ENCODE results near the gene TMEM267.

DNA sequence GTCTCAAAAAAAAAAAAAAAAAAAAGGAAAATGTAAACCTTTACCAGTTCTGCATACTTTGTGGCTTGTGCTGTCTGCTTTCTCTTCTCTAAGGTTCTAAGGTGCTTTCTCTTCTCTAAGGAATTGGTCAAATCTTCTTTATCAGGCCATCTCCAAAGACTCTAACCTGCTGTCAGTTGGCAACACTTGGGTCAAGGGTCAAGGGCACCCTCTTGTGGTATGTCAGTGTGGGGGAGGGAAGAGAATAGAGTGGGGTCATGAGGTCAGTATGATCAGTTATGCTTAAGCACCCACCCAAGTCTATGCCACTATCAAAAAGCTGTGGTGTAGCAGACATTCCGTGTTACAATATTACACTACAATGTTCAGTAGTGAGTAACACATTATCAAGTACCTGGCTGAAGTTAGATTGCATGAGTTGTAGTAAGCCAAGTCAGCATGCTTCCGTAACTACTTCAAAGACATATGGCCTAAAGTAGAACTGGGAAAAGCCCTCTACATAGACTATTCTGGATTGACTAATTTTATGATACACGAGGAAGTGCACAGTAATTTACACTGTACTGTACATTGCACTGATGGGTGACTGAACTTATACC lies 46.5 kb downstream of the TMEM267 start:
- TF ChIP-seq, protein P1, sequence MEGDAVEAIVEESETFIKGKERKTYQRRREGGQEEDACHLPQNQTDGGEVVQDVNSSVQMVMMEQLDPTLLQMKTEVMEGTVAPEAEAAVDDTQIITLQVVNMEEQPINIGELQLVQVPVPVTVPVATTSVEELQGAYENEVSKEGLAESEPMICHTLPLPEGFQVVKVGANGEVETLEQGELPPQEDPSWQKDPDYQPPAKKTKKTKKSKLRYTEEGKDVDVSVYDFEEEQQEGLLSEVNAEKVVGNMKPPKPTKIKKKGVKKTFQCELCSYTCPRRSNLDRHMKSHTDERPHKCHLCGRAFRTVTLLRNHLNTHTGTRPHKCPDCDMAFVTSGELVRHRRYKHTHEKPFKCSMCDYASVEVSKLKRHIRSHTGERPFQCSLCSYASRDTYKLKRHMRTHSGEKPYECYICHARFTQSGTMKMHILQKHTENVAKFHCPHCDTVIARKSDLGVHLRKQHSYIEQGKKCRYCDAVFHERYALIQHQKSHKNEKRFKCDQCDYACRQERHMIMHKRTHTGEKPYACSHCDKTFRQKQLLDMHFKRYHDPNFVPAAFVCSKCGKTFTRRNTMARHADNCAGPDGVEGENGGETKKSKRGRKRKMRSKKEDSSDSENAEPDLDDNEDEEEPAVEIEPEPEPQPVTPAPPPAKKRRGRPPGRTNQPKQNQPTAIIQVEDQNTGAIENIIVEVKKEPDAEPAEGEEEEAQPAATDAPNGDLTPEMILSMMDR (conservative IDR thresholded peaks at IDR 0.05 in 1 of 2, IDR thresholded peaks at IDR 0.05 in 1 of 2; ENCODE audit: extremely low read depth in 1 of 2, insufficient read depth in 1 of 2, low read depth in 1 of 2, low read length in 2 of 2), result peak in 1 of 2 donors; percentile 4
- no peak for TF ChIP-seq EZH2 (IDR thresholded peaks at IDR 0.05; ENCODE audit: borderline replicate concordance, low read length)
